HEK293 (cell line): ENCODE results near the gene RNF39.

Experiments used
- CTCF ChIA-PET: fragments of 350-600 bp; formaldehyde crosslinking; extraction: SDS; loops from one replicate; lab custom pipeline; 2021; ENCODE audit warnings: antibody characterized with exemption; lab: Yijun Ruan, JAX
- POLR2A ChIA-PET: fragments of 300-600 bp; formaldehyde crosslinking; extraction: SDS; loops from one replicate; lab custom pipeline; 2020; ENCODE audit warnings: antibody characterized with exemption, inconsistent platforms; lab: Yijun Ruan, JAX
- H3K27ac ChIP-seq: fragments of 200-500 bp; sonication (Bioruptor generic); 2 replicates; pipeline ENCODE4 v1.5.1; 2014; ENCODE audit warnings: low read depth, low read length, control low read depth, inconsistent platforms; ENCODE audit errors: extremely low read depth
- H3K36me3 ChIP-seq, 2 experiments: fragments of 200-500 bp in 1 of 2; sonication (Bioruptor generic) in 1 of 2; 1 replicate in 1 of 2; 2 replicates in 1 of 2; pipeline ENCODE4 v1.5.1; 2014 to 2017; ENCODE audit warnings: inconsistent platforms in 2 of 2, low read length in 2 of 2; ENCODE audit not compliant: control insufficient read depth in 2 of 2, insufficient read depth in 1 of 2
- H3K4me1 ChIP-seq: fragments of 200-500 bp; sonication (Bioruptor generic); 2 replicates; pipeline ENCODE4 v1.5.1; 2014; ENCODE audit warnings: mild to moderate bottlenecking, low read length, inconsistent platforms; ENCODE audit not compliant: control insufficient read depth, insufficient read depth
- H3K4me3 ChIP-seq: 2 replicates; pipeline ENCODE4 v1.5.1; 2011; ENCODE audit warnings: low read depth, mild to moderate bottlenecking, control low read depth, low read length, moderate library complexity
- H3K9me3 ChIP-seq: fragments of 200-500 bp; sonication (Bioruptor generic); 2 replicates; pipeline ENCODE4 v1.5.1; 2014; ENCODE audit warnings: low read depth, low read length, inconsistent platforms; ENCODE audit not compliant: control insufficient read depth, insufficient read depth
- BCL11B ChIP-seq: fragments of 450-650 bp; formaldehyde crosslinking; IDR thresholded peaks from 2 replicates; pipeline ENCODE4 v1.5.1; 2016; ENCODE audit warnings: low read depth, missing biosample characterization, missing genetic modification characterization
- HOXD13 ChIP-seq: sonication (generic); formaldehyde crosslinking; IDR thresholded peaks from 2 replicates; pipeline ENCODE4 v1.8.0; 2022; ENCODE audit warnings: missing genetic modification reagents, borderline replicate concordance
- KLF9 ChIP-seq: fragments of 450-650 bp; formaldehyde crosslinking; IDR thresholded peaks from 2 replicates; pipeline ENCODE4 v1.5.1; 2016; ENCODE audit warnings: missing biosample characterization, missing genetic modification characterization, low read depth
- OSR2 ChIP-seq: fragments of 450-650 bp; formaldehyde crosslinking; IDR thresholded peaks from 2 replicates; pipeline ENCODE4 v1.5.1; 2016; ENCODE audit warnings: missing biosample characterization, missing genetic modification characterization
- PRDM1 ChIP-seq: fragments of 450-650 bp; formaldehyde crosslinking; IDR thresholded peaks from 2 replicates; pipeline ENCODE4; 2016; ENCODE audit warnings: missing biosample characterization, missing genetic modification characterization
- SCRT1 ChIP-seq: fragments of 450-650 bp; formaldehyde crosslinking; IDR thresholded peaks from 2 replicates; pipeline ENCODE4 v1.5.1; 2016; ENCODE audit warnings: missing biosample characterization, missing genetic modification characterization, borderline replicate concordance
- SCRT2 ChIP-seq: fragments of 450-650 bp; formaldehyde crosslinking; IDR thresholded peaks from 2 replicates; pipeline ENCODE4 v1.5.1; 2016; ENCODE audit warnings: missing biosample characterization, missing genetic modification characterization
- ZFP37 ChIP-seq: fragments of 450-650 bp; formaldehyde crosslinking; IDR thresholded peaks from 2 replicates; pipeline ENCODE4 v1.5.1; 2016; ENCODE audit warnings: missing biosample characterization, missing genetic modification characterization
- ZNF133 ChIP-seq: fragments of 450-650 bp; formaldehyde crosslinking; IDR thresholded peaks from 2 replicates; pipeline ENCODE4 v1.5.1; 2016; ENCODE audit warnings: missing biosample characterization, missing genetic modification characterization
- ZNF302 ChIP-seq: fragments of 450-650 bp; formaldehyde crosslinking; IDR thresholded peaks from 2 replicates; pipeline ENCODE4 v1.5.1; 2016; ENCODE audit warnings: missing biosample characterization, missing genetic modification characterization, low read depth
- ZNF341 ChIP-seq: fragments of 450-650 bp; formaldehyde crosslinking; IDR thresholded peaks from 2 replicates; pipeline ENCODE4; 2016; ENCODE audit warnings: low read depth, missing biosample characterization, missing genetic modification characterization
- ZNF426 ChIP-seq: fragments of 450-650 bp; formaldehyde crosslinking; IDR thresholded peaks from 2 replicates; pipeline ENCODE4 v1.5.1; 2017; ENCODE audit warnings: missing biosample characterization, missing genetic modification characterization, mild to moderate bottlenecking, inconsistent platforms, moderate library complexity
- ZNF561 ChIP-seq: fragments of 450-650 bp; IDR thresholded peaks from 2 replicates; pipeline ENCODE4 v1.5.1; 2018; ENCODE audit warnings: missing biosample characterization, missing genetic modification characterization, borderline replicate concordance
- ZNF777 ChIP-seq: fragments of 450-650 bp; formaldehyde crosslinking; IDR thresholded peaks from 2 replicates; pipeline ENCODE4 v1.5.1; 2017; ENCODE audit warnings: missing biosample characterization, missing genetic modification characterization, borderline replicate concordance
- ZNF837 ChIP-seq: fragments of 450-650 bp; formaldehyde crosslinking; IDR thresholded peaks from 2 replicates; pipeline ENCODE4 v1.5.1; 2016; ENCODE audit warnings: missing biosample characterization, missing genetic modification characterization
- ZSCAN30 ChIP-seq: fragments of 450-650 bp; IDR thresholded peaks from 2 replicates; pipeline ENCODE4 v1.5.1; 2018; ENCODE audit warnings: missing biosample characterization, mild to moderate bottlenecking, missing genetic modification characterization, moderate library complexity
- TF ChIP-seq, protein P1 (sequence below): fragments of 450-650 bp; formaldehyde crosslinking; conservative IDR thresholded peaks from 2 replicates; pipeline ENCODE4 v1.5.1; 2016; ENCODE audit warnings: low read depth, missing biosample characterization, missing genetic modification characterization
- TF ChIP-seq, protein P2 (sequence below): fragments of 450-650 bp; formaldehyde crosslinking; IDR thresholded peaks from 2 replicates; pipeline ENCODE4 v1.5.1; 2016; ENCODE audit warnings: missing biosample characterization, missing genetic modification characterization

The RNF39 gene

DNA sequence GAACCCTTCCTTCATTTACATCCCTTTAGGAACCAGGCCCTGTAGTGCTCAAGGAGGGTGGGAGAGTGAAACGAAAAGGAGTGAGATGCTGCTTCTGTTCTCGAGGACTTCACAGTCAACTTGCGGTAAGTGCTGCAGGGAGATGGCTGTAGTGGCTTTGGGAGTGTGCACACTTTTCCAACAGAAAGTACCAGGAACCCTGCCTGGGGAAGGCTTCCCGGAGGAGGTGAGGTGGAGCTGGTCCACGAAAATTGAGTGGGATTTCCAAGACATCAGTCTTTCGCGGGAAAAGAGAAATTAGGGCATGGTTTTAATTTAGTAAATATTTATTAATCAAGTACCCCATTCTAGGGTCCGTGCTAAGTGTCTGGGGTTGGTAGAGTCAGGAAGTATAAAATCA is 24.6 kb upstream of the RNF39 start (continued):
- no peak for TF ChIP-seq ZNF837 (tag by site-specific recombination)
- TF ChIP-seq ZNF133 (tag by site-specific recombination), result no peak
- TF ChIP-seq SCRT2, result no peak
- no peak for TF ChIP-seq OSR2 (tag by site-specific recombination)
- no peak for TF ChIP-seq ZNF777 (tag by site-specific recombination)
- TF ChIP-seq, protein P1, sequence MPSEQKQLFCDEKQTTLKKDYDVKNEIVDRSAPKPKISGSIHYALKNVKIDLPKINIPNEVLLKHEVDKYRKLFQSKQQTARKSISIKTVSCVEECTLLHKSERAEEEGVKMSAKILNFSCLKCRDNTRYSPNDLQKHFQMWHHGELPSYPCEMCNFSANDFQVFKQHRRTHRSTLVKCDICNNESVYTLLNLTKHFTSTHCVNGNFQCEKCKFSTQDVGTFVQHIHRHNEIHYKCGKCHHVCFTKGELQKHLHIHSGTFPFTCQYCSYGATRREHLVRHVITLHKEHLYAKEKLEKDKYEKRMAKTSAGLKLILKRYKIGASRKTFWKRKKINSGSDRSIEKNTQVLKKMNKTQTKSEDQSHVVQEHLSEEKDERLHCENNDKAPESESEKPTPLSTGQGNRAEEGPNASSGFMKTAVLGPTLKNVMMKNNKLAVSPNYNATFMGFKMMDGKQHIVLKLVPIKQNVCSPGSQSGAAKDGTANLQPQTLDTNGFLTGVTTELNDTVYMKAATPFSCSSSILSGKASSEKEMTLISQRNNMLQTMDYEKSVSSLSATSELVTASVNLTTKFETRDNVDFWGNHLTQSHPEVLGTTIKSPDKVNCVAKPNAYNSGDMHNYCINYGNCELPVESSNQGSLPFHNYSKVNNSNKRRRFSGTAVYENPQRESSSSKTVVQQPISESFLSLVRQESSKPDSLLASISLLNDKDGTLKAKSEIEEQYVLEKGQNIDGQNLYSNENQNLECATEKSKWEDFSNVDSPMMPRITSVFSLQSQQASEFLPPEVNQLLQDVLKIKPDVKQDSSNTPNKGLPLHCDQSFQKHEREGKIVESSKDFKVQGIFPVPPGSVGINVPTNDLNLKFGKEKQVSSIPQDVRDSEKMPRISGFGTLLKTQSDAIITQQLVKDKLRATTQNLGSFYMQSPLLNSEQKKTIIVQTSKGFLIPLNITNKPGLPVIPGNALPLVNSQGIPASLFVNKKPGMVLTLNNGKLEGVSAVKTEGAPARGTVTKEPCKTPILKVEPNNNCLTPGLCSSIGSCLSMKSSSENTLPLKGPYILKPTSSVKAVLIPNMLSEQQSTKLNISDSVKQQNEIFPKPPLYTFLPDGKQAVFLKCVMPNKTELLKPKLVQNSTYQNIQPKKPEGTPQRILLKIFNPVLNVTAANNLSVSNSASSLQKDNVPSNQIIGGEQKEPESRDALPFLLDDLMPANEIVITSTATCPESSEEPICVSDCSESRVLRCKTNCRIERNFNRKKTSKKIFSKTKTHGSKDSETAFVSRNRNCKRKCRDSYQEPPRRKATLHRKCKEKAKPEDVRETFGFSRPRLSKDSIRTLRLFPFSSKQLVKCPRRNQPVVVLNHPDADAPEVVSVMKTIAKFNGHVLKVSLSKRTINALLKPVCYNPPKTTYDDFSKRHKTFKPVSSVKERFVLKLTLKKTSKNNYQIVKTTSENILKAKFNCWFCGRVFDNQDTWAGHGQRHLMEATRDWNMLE (tag by site-specific recombination), result no peak
- no peak for TF ChIP-seq BCL11B (tag by site-specific recombination)
- no peak for TF ChIP-seq SCRT1 (tag by site-specific recombination)
- no peak for TF ChIP-seq ZNF426

DNA sequence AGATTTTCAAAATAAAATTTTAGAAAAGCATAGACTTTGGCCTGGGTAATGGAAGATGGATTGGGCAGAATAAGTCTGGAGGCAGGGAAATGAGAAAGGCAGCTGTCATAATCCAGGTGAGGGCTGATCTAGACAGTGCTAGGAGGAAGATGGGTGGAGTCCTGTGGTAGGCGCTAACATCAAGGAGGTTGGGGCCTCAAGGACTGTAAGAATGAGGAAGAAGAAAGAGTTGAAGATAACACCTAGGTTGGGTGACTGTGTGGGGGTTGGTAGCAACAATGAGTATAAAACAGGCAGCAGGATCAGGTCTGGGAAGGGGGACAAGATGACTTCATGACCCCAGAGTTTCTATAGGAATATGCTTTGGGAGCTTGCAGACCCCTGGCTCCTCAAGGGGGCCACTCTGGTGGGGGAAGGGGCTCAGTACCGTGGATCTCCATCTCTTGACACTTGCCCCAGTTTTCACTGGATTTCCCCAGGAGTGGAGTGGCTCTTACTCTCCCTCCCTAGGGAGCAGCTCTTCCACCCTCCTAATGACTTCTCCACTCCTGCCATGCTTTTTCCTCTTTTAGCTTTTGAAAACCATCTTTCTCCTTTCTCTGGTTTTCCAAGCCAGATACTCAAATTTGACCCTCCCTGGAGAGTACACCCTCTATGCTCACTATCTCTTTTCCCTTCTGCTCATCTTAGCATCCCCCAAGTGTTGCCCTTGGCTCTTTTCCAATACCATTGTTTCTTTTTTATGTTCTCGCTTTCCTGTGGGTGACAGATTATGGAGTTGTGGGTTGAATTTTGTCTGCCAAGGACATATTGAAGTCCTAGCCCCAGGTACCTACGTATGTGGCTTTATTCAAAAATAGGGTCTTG is 22.6 kb upstream of the RNF39 start:
- peaks cover 15% of the 10 kb centered on the region; the same call in 1 of the 2 replicates for H3K4me1 ChIP-seq
- CTCF ChIA-PET, result interaction anchor here (0.6 to 1.3 kb wide), 4 partner anchors 18 to 260 kb away, joined by 3 to 5 read pairs (median 4); partner anchors contain the start of gene POLR1H
- TF ChIP-seq ZSCAN30 (tag by site-specific recombination) (no peak), HOXD13 (CRISPR knock-in tag) (no peak), PRDM1 (peak; percentile 60), ZNF561 (tag by site-specific recombination) (no peak), ZNF302 (tag by site-specific recombination) (no peak), KLF9 (tag by site-specific recombination) (no peak), ZNF341 (tag by site-specific recombination) (peak; percentile 83), ZFP37 (no peak)
- TF ChIP-seq, protein P2, sequence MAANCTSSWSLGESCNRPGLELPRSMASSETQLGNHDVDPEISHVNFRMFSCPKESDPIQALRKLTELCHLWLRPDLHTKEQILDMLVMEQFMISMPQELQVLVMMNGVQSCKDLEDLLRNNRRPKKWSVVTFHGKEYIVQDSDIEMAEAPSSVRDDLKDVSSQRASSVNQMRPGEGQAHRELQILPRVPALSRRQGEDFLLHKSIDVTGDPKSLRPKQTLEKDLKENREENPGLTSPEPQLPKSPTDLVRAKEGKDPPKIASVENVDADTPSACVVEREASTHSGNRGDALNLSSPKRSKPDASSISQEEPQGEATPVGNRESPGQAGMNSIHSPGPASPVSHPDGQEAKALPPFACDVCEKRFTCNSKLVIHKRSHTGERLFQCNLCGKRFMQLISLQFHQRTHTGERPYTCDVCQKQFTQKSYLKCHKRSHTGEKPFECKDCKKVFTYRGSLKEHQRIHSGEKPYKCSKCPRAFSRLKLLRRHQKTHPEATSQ, result no peak

More for the DNA sequence above, 22.6 kb upstream of the RNF39 start:
- no peak overlapping the region for H3K27ac ChIP-seq
- POLR2A ChIA-PET, result interaction anchor here (2.2 kb wide), 1 partner anchor 37 kb away, joined by 6 read pairs; the partner anchor contains the start of gene POLR1H
- H3K9me3 ChIP-seq, result no peaks in the 10 kb centered on the region
- H3K36me3 ChIP-seq, result no peaks in the 10 kb centered on the region
- no peak overlapping the region for H3K4me3 ChIP-seq
